ENCODE data around the gene SLAMF1.
"Not testable (repeated sequence)": the region's sequence is repeated elsewhere in the genome, so short reads cannot be mapped to it uniquely, and the experiment has no call there.

SLAMF1 gene

GRCh38 chr1:160588468-160588867 is 58.4 kb downstream of the SLAMF1 start:
- FAIRE-seq, result no peak

- FAIRE-seq, result no peak
Observed at GRCh38 chr1:160584784-160585183, 62.1 kb downstream of the SLAMF1 start.

GRCh38 chr1:160582976-160583375 is 63.9 kb downstream of the SLAMF1 start:
- FAIRE-seq, result not testable (repeated sequence)

- FAIRE-seq, result no peak
Observed at GRCh38 chr1:160581961-160582360, 64.9 kb downstream of the SLAMF1 start.

- FAIRE-seq, result no peak
Observed at GRCh38 chr1:160580221-160580812, 66.5 kb downstream of the SLAMF1 start.

- no peak for FAIRE-seq
Observed at GRCh38 chr1:160579216-160579701, 67.6 kb downstream of the SLAMF1 start, which contains the start of gene CD84. TSS of gene CD84 (minus strand) at chr1:160579496. CDS start at chr1:160579437, 59 bp downstream.

GRCh38 chr1:160578525-160579191 is 68.2 kb downstream of the SLAMF1 start:
- FAIRE-seq, result no peak

GRCh38 chr1:160578175-160578524 is 68.7 kb downstream of the SLAMF1 start:
- no peak for FAIRE-seq

- no peak for FAIRE-seq
Observed at GRCh38 chr1:160577671-160578070, 69.2 kb downstream of the SLAMF1 start.

GRCh38 chr1:160576884-160577283 is 70.0 kb downstream of the SLAMF1 start:
- FAIRE-seq, result no peak

GRCh38 chr1:160576390-160576789 is 70.5 kb downstream of the SLAMF1 start:
- no peak for FAIRE-seq

GRCh38 chr1:160575112-160575664 is 71.7 kb downstream of the SLAMF1 start:
- no peak for FAIRE-seq

- FAIRE-seq, result no peak
Observed at GRCh38 chr1:160570840-160571239, 76.0 kb downstream of the SLAMF1 start.

GRCh38 chr1:160569806-160570205 is 77.0 kb downstream of the SLAMF1 start:
- no peak for FAIRE-seq

- no peak for FAIRE-seq
Observed at GRCh38 chr1:160567858-160568682, 78.8 kb downstream of the SLAMF1 start.

- FAIRE-seq, result no peak
Observed at GRCh38 chr1:160567341-160567740, 79.5 kb downstream of the SLAMF1 start.

GRCh38 chr1:160565564-160565963 is 81.3 kb downstream of the SLAMF1 start:
- FAIRE-seq, result no peak

- FAIRE-seq, result not testable (repeated sequence)
Observed at GRCh38 chr1:160563230-160563629, 83.6 kb downstream of the SLAMF1 start.

- FAIRE-seq, result not testable (repeated sequence)
Observed at GRCh38 chr1:160562745-160563144, 84.1 kb downstream of the SLAMF1 start.

GRCh38 chr1:160560806-160561205 is 86.0 kb downstream of the SLAMF1 start:
- no peak for FAIRE-seq

GRCh38 chr1:160560045-160560705 is 86.7 kb downstream of the SLAMF1 start:
- FAIRE-seq, result no peak

- FAIRE-seq, result not testable (repeated sequence)
Observed at GRCh38 chr1:160559437-160559836, 87.4 kb downstream of the SLAMF1 start.
